K562 (cell line): ENCODE results near the gene CBFA2T3. TPM values are rescaled to one million over a fixed set of nuclear protein-coding genes. Genes with fewer than 3 reads are reported as not detected.

ENCODE experiments used
- ATAC-seq: fragments of 200-7000 bp; cut with Tn5 transposase; 3 replicates; pipeline ENCODE4 v1.9.1; 2020; ENCODE audit warnings: moderate library complexity
- BruUV-seq: library from RNA; stranded (reverse); fragments of 400-500 nt; replicated peaks from 2 replicates; lab custom pipeline; 2021; lab: Mats Ljungman, UMichigan
- CTCF ChIA-PET: fragments of 300-600 bp; formaldehyde crosslinking; extraction: SDS; loops from one replicate; lab custom pipeline; 2021; ENCODE audit warnings: low intra/inter-chr PET ratio; lab: Yijun Ruan, JAX
- POLR2A ChIA-PET: fragments of 300-600, 350-650 bp; sonication (Branson Sonifier 250); formaldehyde crosslinking; extraction: SDS; loops from one replicate; lab custom pipeline; 2021; ENCODE audit warnings: antibody characterized with exemption, inconsistent platforms; lab: Yijun Ruan, JAX
- DNase-seq, 4 experiments: peaks; one replicate each; pipeline versions ENCODE4 v3.0.0 to v3.0.0-alpha.2; 2011 to 2018; ENCODE audit warnings: low spot score in 3 of 4, mixed read lengths in 3 of 4; ENCODE audit errors: extremely low read depth in 1 of 4
- FAIRE-seq: peaks from 2 replicates; lab custom pipeline; 2011; peaks lifted over from hg19 to GRCh38; lab: Jason Lieb, UNC
- H2AFZ ChIP-seq: 2 replicates; pipeline ENCODE4 v1.6.0; 2011; ENCODE audit warnings: low read depth, low read length, control low read depth, inconsistent platforms
- H3K27ac ChIP-seq: fragments of 200-600 bp; 3 replicates; pipeline ENCODE4 v1.8.0; 2011; ENCODE audit warnings: low read depth, mild to moderate bottlenecking, control low read depth, inconsistent platforms, low read length, moderate library complexity, mixed read lengths; ENCODE audit errors: extremely low read depth
- H3K27me3 ChIP-seq, 2 experiments: fragments of 300-600 bp in 1 of 2; 2 replicates in 1 of 2; 3 replicates in 1 of 2; pipeline versions ENCODE4 v1.6.0 to v1.8.0; 2011; ENCODE audit warnings: inconsistent platforms in 2 of 2, low read length in 2 of 2, mild to moderate bottlenecking in 1 of 2, mixed read lengths in 1 of 2, moderate library complexity in 1 of 2; ENCODE audit not compliant: control insufficient read depth in 2 of 2, insufficient read depth in 2 of 2
- H3K36me3 ChIP-seq: fragments of 300-600 bp; 3 replicates; pipeline ENCODE4 v1.8.0; 2011; ENCODE audit warnings: mild to moderate bottlenecking, low read length, inconsistent platforms; ENCODE audit not compliant: control insufficient read depth, insufficient read depth
- H3K4me1 ChIP-seq, 2 experiments: fragments of 200-600 bp in 1 of 2; replicated peaks in 1 of 2; 2 replicates in 1 of 2; 3 replicates in 1 of 2; pipeline versions ENCODE4 v1.5.1 to v1.8.0; 2011; ENCODE audit warnings: inconsistent platforms in 2 of 2, low read length in 2 of 2, mild to moderate bottlenecking in 1 of 2, mixed read lengths in 1 of 2, moderate library complexity in 1 of 2; ENCODE audit not compliant: control insufficient read depth in 2 of 2, insufficient read depth in 2 of 2
- H3K4me2 ChIP-seq: 2 replicates; pipeline ENCODE4 v1.6.1; 2011; ENCODE audit warnings: low read length, control low read depth, inconsistent platforms, mixed read lengths; ENCODE audit not compliant: insufficient read depth
- H3K4me3 ChIP-seq: fragments of 200-600 bp; sonication (generic), shearing (Covaris generic); 2 replicates; pipeline ENCODE4 v1.5.1; 2016; ENCODE audit warnings: control low read depth, inconsistent platforms
- H3K79me2 ChIP-seq: fragments of 200-600 bp; 3 replicates; pipeline ENCODE4 v1.8.0; 2011; ENCODE audit warnings: low read length, inconsistent platforms; ENCODE audit not compliant: control insufficient read depth, insufficient read depth
- H3K9ac ChIP-seq, 2 experiments: 2 replicates each; pipeline versions ENCODE4 v1.6.0 to v1.6.1; 2011; ENCODE audit warnings: low read depth in 2 of 2, low read length in 2 of 2, control low read depth in 1 of 2, inconsistent platforms in 1 of 2, mild to moderate bottlenecking in 1 of 2, mixed read lengths in 1 of 2; ENCODE audit not compliant: insufficient read depth in 1 of 2
- H3K9me1 ChIP-seq: one replicate; pipeline ENCODE4 v1.6.0; 2011; ENCODE audit warnings: inconsistent platforms, mild to moderate bottlenecking, low read length, moderate library complexity; ENCODE audit not compliant: control insufficient read depth, insufficient read depth
- H3K9me3 ChIP-seq: replicated peaks from 2 replicates; pipeline ENCODE4 v1.5.1; 2011; ENCODE audit warnings: low read depth, low read length, inconsistent platforms; ENCODE audit not compliant: control insufficient read depth, insufficient read depth
- H4K20me1 ChIP-seq: replicated peaks from 2 replicates; pipeline ENCODE4 v1.6.1; 2011; ENCODE audit warnings: low read length, inconsistent platforms, mixed read lengths; ENCODE audit not compliant: control insufficient read depth, insufficient read depth
- CAMTA2 ChIP-seq: fragments of 250-450 bp; sonication (Bioruptor Pico); conservative IDR thresholded peaks from 2 replicates; pipeline ENCODE4 v1.5.1; 2022
- FOSL1 ChIP-seq: fragments of 200-800 bp; sonication (Bioruptor generic); conservative IDR thresholded peaks from 2 replicates; pipeline ENCODE4 v1.6.1; 2016; ENCODE audit warnings: missing genetic modification characterization, missing compliant biosample characterization
- KDM5B ChIP-seq: fragments of 200-600 bp; sonication (generic); IDR thresholded peaks from 2 replicates; pipeline ENCODE4 v1.6.1; 2012; ENCODE audit warnings: low read depth, mild to moderate bottlenecking, moderate library complexity, low read length, control low read depth, inconsistent platforms; ENCODE audit not compliant: insufficient replicate concordance
- MAFF ChIP-seq: IDR thresholded peaks from 2 replicates; pipeline ENCODE4 v1.6.1; 2012; ENCODE audit warnings: low read length, improper control_type of control experiment
- POLR2AphosphoS2 ChIP-seq: IDR thresholded peaks from 2 replicates; pipeline ENCODE4 v1.6.1; 2012; ENCODE audit warnings: low read length, improper control_type of control experiment
- RBM14 ChIP-seq: fragments of 200-400 bp; formaldehyde crosslinking; IDR thresholded peaks from 2 replicates; pipeline ENCODE4 v1.6.1; 2018; ENCODE audit warnings: low read depth, mild to moderate bottlenecking, low read length, moderate library complexity, borderline replicate concordance; ENCODE audit not compliant: insufficient read depth
- SAP30 ChIP-seq: fragments of 200-600 bp; sonication (generic); IDR thresholded peaks from 2 replicates; pipeline ENCODE4 v1.6.1; 2012; ENCODE audit warnings: borderline replicate concordance, low read depth, mild to moderate bottlenecking, moderate library complexity, low read length, control low read depth, inconsistent platforms; ENCODE audit not compliant: insufficient read depth, poor library complexity, severe bottlenecking
- YY1 ChIP-seq, 3 experiments: IDR thresholded peaks; 2 replicates each; pipeline ENCODE4 v1.6.1; 2011; ENCODE audit warnings: low read length in 2 of 3, mild to moderate bottlenecking in 2 of 3, moderate library complexity in 2 of 3, borderline replicate concordance in 1 of 3, control low read depth in 1 of 3, low read depth in 1 of 3; ENCODE audit not compliant: insufficient read depth in 3 of 3, insufficient replicate concordance in 2 of 3, control insufficient read depth in 1 of 3, insufficient read length in 1 of 3; ENCODE audit errors: extremely low read depth in 1 of 3
- ZNF584 ChIP-seq: fragments of 200-800 bp; sonication (Bioruptor generic); IDR thresholded peaks from 2 replicates; pipeline ENCODE4 v1.6.1; 2016; ENCODE audit warnings: low read depth, mild to moderate bottlenecking, missing genetic modification characterization, missing compliant biosample characterization
- ZNF764 ChIP-seq: fragments of 250-450 bp; sonication (Bioruptor Pico); IDR thresholded peaks from 2 replicates; pipeline ENCODE4 v1.4.0; 2020; ENCODE audit warnings: low read depth, mild to moderate bottlenecking, moderate library complexity
- WGBS: fragments of 100-300 bp; shearing (Covaris generic); methylation state at CpG from one replicate; pipeline ENCODE4 v1.1.6; 2016; ENCODE audit warnings: low coverage, mixed read lengths; ENCODE audit not compliant: insufficient coverage; ENCODE audit errors: missing lambda C conversion rate; 5-methylcytosine and 5-hydroxymethylcytosine counted together
- in situ Hi-C: fragments of 300-500 bp; cut with MboI; formaldehyde crosslinking; loops from 4 replicates; pipeline ENCODE4 v1.15.0; 2018; ENCODE audit warnings: inconsistent platforms, mixed read lengths
- intact Hi-C: fragments of 100-400 bp; cut with micrococcal nuclease; formaldehyde crosslinking; loops from 2 replicates; pipeline ENCODE4 v1.14.2; 2022
- polyA plus RNA-seq, 8 experiments: library from polyadenylated mRNA; depleted of rRNA in 4 of 8; stranded (reverse) in 5 of 8; unstranded in 3 of 8; fragments of >200 nt; fragmentation: Nextera tagmentation in 2 of 8; fragmentation: Illumina TruSeq in 1 of 8; extraction: Ambion mirVana in 2 of 8; extraction: Trizol in 1 of 8; gene quantifications; 2 replicates each; pipeline versions ENCODE4 v1.2.1 to v1.2.3, GENCODE V29; 2011 to 2014; ENCODE audit warnings: inconsistent platforms in 1 of 8, missing spikeins in 1 of 8
- total RNA-seq, 7 experiments: library from RNA; depleted of rRNA in 6 of 7; stranded (reverse); fragments of >200 nt in 6 of 7; fragmentation: Illumina TruSeq in 2 of 7; extraction: Trizol in 2 of 7; gene quantifications; 2 replicates each; pipeline versions ENCODE4 v1.2.1 to v1.2.3, GENCODE V29; 2011 to 2021; ENCODE audit warnings: low replicate concordance in 1 of 7

Gene CBFA2T3
- total and polyA plus RNA-seq, 9 of the 15 experiments (the other 6 are each of a cell fraction or from before 2014, with no cell fraction given), result 2.3 to 145 (median 6.7) TPM

- H4K20me1 ChIP-seq, result no peaks in the 10 kb centered on the region
- H2AFZ ChIP-seq, result no peak overlapping the region
- no peaks in the 10 kb centered on the region; the same call in 2 of the 3 replicates for H3K36me3 ChIP-seq
- in situ Hi-C loops, result no loop called here
- H3K9ac ChIP-seq, result no peak overlapping the region; a peak in 1 of 4 replicates
- H3K4me2 ChIP-seq, result no peak overlapping the region
- TF ChIP-seq RBM14 (no peak), YY1 (IDR thresholded peaks at IDR 0.05; ENCODE audit: borderline replicate concordance in 1 of 3, control insufficient read depth in 1 of 3, extremely low read depth in 1 of 3, insufficient read depth in 3 of 3, insufficient read length in 1 of 3, insufficient replicate concordance in 2 of 3, low read depth in 1 of 3, low read length in 2 of 3) (no peak), ZNF764 (CRISPR knock-in tag) (no peak), KDM5B (no peak), POLR2AphosphoS2 (no peak), MAFF (no peak), SAP30 (no peak), ZNF584 (no peak), CAMTA2 (no peak), FOSL1 (tag) (no peak)
- FAIRE-seq (no peak), ATAC-seq (no peak), DNase-seq (no peak)
- H3K79me2 ChIP-seq, result no peaks in the 10 kb centered on the region
- no peaks in the 10 kb centered on the region for H3K27me3 ChIP-seq
- peaks cover 0 to 44% of the 10 kb centered on the region in 2 experiments; a peak in 2 of 5 replicates for H3K4me1 ChIP-seq
- no TSS peak for BruUV-seq
- ChIA-PET CTCF (no interaction called here), POLR2A (no interaction called here)
- intact Hi-C loops, result no loop called here
- H3K9me1 ChIP-seq, result no peaks in the 10 kb centered on the region
- no peak overlapping the region for H3K4me3 ChIP-seq
- H3K9me3 ChIP-seq, result no peaks in the 10 kb centered on the region
- WGBS, result 46% methylated on average over 12 of the region's 17 CpGs
- no peak overlapping the region for H3K27ac ChIP-seq
Observed at GRCh38 chr16:88836791-88837190, 140.2 kb downstream of the CBFA2T3 start.
